Left forelimb (tissue), 1 donor: ENCODE results near the gene PDE8A.
"Not testable (repeated sequence)": the region's sequence is repeated elsewhere in the genome, so short reads cannot be mapped to it uniquely, and the experiment has no call there.

Experiments used
- DNase-seq: peaks from one replicate; pipeline ENCODE4 v3.0.0-alpha.2; 2018; ENCODE audit warnings: low spot score

PDE8A gene

GRCh38 chr15:85133709-85134108, 152.1 kb downstream of the PDE8A start:
- no peak for DNase-seq

- DNase-seq, result no peak
Observed at GRCh38 chr15:85137489-85138168, 156.0 kb downstream of the PDE8A start.

- no peak for DNase-seq
Observed at GRCh38 chr15:85139391-85139790, 157.7 kb downstream of the PDE8A start.

- DNase-seq, result no peak
Observed at GRCh38 chr15:85141726-85142125, 160.1 kb downstream of the PDE8A start.

GRCh38 chr15:85142312-85142711, 160.7 kb downstream of the PDE8A start:
- DNase-seq, result no peak

- no peak for DNase-seq
Observed at GRCh38 chr15:85149465-85150129, 167.9 kb downstream of the PDE8A start.

GRCh38 chr15:85150130-85150480, 168.4 kb downstream of the PDE8A start:
- DNase-seq, result no peak

- no peak for DNase-seq
Observed at GRCh38 chr15:85151145-85151544, 169.5 kb downstream of the PDE8A start.

GRCh38 chr15:85151861-85152260, 170.2 kb downstream of the PDE8A start:
- DNase-seq, result no peak

- DNase-seq, result no peak
Observed at GRCh38 chr15:85154061-85154460, 172.4 kb downstream of the PDE8A start.

- DNase-seq, result no peak
Observed at GRCh38 chr15:85155360-85155759, 173.7 kb downstream of the PDE8A start.

GRCh38 chr15:85155857-85156256, 174.2 kb downstream of the PDE8A start:
- no peak for DNase-seq

- no peak for DNase-seq
Observed at GRCh38 chr15:85157344-85157743, 175.7 kb downstream of the PDE8A start.

- no peak for DNase-seq
Observed at GRCh38 chr15:85162237-85162636, 180.6 kb downstream of the PDE8A start.

- DNase-seq, result no peak
Observed at GRCh38 chr15:85164841-85165466, 183.3 kb downstream of the PDE8A start.

- DNase-seq, result no peak
Observed at GRCh38 chr15:85167568-85167967, 185.9 kb downstream of the PDE8A start.

GRCh38 chr15:85168642-85169173, 187.1 kb downstream of the PDE8A start:
- no peak for DNase-seq

GRCh38 chr15:85171736-85172135, 190.1 kb downstream of the PDE8A start:
- DNase-seq, result no peak

- no peak for DNase-seq
Observed at GRCh38 chr15:85172846-85173490, 191.3 kb downstream of the PDE8A start.

GRCh38 chr15:85173630-85174029, 192.0 kb downstream of the PDE8A start:
- DNase-seq, result not testable (repeated sequence)

GRCh38 chr15:85174521-85174920, 192.9 kb downstream of the PDE8A start:
- DNase-seq, result no peak

GRCh38 chr15:85177042-85177515, 195.4 kb downstream of the PDE8A start:
- not testable (repeated sequence) for DNase-seq
